ENCODE results near the gene IMPDH2. TPM values are rescaled to one million over a fixed set of nuclear protein-coding genes. Genes with fewer than 3 reads are reported as not detected.
A peak's percentile ranks its signal among the peaks of the same experiment; 100 is the strongest.

Gene IMPDH2
- total and polyA plus RNA-seq, 12 donors, result 40.7 to 105 (median 60.6) TPM

DNA sequence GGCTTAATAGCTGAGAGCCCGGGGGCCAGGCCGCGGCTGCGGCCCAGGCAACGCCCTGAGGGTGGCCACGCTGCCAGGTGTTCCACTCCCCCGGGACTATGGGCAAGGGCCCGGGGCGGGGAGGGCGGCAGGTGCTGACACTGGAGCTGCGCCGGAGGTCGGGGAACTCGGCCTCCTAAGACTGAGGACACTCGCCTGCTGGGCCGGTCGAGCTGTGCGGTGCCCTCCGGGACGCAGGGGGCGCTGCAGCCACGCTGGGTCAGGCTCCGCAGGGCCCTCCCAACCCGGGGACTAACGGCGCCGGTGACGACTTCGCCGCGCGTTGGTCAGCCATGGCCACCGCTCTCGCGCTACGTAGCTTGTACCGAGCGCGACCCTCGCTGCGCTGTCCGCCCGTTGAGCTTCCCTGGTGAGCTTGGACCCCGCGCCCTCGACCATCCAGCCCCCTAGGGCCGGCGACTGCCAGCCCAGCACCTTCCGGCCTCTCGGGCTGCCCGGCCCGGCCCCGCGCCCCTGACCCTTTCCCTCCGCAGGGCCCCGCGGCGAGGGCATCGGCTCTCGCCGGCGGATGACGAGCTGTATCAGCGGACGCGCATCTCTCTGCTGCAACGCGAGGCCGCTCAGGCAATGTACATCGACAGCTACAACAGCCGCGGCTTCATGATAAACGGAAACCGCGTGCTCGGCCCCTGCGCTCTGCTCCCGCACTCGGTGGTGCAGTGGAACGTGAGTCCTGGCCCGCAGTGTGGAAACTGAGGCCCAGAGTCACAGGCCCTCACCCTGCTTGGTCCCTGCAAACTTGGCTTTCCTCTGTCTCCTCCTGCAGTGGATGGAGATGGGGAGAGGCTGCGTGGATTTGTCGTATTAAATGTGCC is 7.1 kb downstream of the IMPDH2 start, which contains the start of gene NDUFAF3:
Gene NDUFAF3 (plus strand): TSS at position 309 of the 875 bp plus-strand sequence. CDS start 24 bp downstream, at position 333.
- H3K27me3 ChIP-seq, result no peaks in the 10 kb centered on the region
- peak; percentile 82 to 91 (median 89) for ATAC-seq
- peak within 1 kb of the TSS; percentile 98 to 100 (median 100) for H3K27ac ChIP-seq
- intact Hi-C loops (cut with DNase I), result loop anchor here in 3 of 10 donors (1.0 to 10.0 kb wide), 3 partner anchors 33 to 403 kb away; partner anchors contain the start of genes AMT (in 1 of the 3) and NICN1 (in 1 of the 3)
- peaks cover 0 to 43% (median 31%) of the 10 kb centered on the region in 9 donors for H3K36me3 ChIP-seq
- peak within 1 kb of the TSS; percentile 69 to 99 (median 92) for H3K4me3 ChIP-seq
- TF ChIP-seq, protein P1, sequence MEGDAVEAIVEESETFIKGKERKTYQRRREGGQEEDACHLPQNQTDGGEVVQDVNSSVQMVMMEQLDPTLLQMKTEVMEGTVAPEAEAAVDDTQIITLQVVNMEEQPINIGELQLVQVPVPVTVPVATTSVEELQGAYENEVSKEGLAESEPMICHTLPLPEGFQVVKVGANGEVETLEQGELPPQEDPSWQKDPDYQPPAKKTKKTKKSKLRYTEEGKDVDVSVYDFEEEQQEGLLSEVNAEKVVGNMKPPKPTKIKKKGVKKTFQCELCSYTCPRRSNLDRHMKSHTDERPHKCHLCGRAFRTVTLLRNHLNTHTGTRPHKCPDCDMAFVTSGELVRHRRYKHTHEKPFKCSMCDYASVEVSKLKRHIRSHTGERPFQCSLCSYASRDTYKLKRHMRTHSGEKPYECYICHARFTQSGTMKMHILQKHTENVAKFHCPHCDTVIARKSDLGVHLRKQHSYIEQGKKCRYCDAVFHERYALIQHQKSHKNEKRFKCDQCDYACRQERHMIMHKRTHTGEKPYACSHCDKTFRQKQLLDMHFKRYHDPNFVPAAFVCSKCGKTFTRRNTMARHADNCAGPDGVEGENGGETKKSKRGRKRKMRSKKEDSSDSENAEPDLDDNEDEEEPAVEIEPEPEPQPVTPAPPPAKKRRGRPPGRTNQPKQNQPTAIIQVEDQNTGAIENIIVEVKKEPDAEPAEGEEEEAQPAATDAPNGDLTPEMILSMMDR (IDR thresholded peaks at IDR 0.05), result peak; percentile 92 to 100 (median 99)
- no peaks in the 10 kb centered on the region for H3K9me3 ChIP-seq
- 0% methylated on average over 73 to 83 of the region's 83 CpGs for WGBS, 2 donors
- peaks cover 8 to 72% (median 49%) of the 10 kb centered on the region in 9 donors for H3K4me1 ChIP-seq
- peak; percentile 92 to 95 for DNase-seq

DNA sequence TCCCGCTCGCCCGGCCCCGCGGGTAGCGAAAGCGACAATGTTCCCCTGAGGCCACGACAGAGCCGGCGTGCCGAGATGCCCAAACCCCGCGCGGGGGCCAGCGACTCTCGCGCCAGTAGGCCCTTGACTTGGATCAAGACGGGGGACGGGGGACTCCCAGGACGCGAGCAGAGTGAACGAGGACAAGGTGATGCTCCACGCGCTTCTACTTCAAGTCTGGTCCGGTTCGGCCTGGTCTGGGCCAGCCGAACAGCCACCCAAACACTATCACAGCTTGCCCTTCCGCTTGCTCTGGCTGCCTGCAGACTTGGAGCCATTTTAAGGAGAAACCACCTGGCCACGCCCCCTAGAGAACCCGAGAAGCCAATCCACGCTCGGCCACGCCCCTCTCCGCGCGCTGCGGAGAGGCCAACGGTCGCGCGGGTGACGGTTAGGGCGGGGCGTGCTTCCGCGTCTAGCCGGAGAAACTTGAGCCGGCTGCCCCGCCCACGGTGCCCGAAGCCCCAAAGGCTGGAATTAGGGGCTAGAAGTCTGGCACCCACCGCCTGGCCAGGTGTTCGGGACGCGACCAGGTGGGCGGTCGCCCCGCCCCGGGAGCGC is 7.9 kb downstream of the IMPDH2 start:
- Histone ChIP-seq H3K9me3 (no peaks in the 10 kb centered on the region), H3K27ac (peak overlapping the region; percentile 98 to 100 (median 100)), H3K27me3 (no peaks in the 10 kb centered on the region), H3K36me3 (peaks cover 0 to 42% (median 26%) of the 10 kb centered on the region in 9 donors), H3K4me3 (peak overlapping the region; percentile 69 to 99 (median 92)), H3K4me1 (peaks cover 8 to 71% (median 49%) of the 10 kb centered on the region in 9 donors)
- WGBS, 2 donors, result 0 to 1% methylated on average over 60 of the region's 60 CpGs
- peak; percentile 86 to 95 (median 92) for ATAC-seq
- peak; percentile 99 for DNase-seq
- TF ChIP-seq, protein P1 (IDR thresholded peaks at IDR 0.05), result no peak
- intact Hi-C loops (cut with DNase I), result loop anchor here in 3 of 10 donors (2.0 to 10.0 kb wide), 2 partner anchors 33 to 403 kb away; partner anchors contain the start of genes AMT (in 1 of the 3) and NICN1 (in 1 of the 3)

- DNase-seq, result peak; percentile 60 to 62
- peak overlapping the region; percentile 98 to 100 (median 100) for H3K27ac ChIP-seq
- H3K4me1 ChIP-seq, result peaks cover 8 to 64% (median 49%) of the 10 kb centered on the region in 9 donors
- WGBS, 2 donors, result 1 to 2% methylated on average over 51 of the region's 51 CpGs
- peak; percentile 1 to 29 (median 6) for ATAC-seq
- H3K4me3 ChIP-seq, result peak overlapping the region; percentile 69 to 99 (median 92)
- no peaks in the 10 kb centered on the region for H3K9me3 ChIP-seq
- TF ChIP-seq, protein P1 (IDR thresholded peaks at IDR 0.05), result no peak
- no peaks in the 10 kb centered on the region for H3K27me3 ChIP-seq
- intact Hi-C loops (cut with DNase I), result loop anchor here in 3 of 10 donors (2.0 to 10.0 kb wide), 2 partner anchors 32 to 404 kb away; partner anchors contain the start of genes AMT (in 1 of the 3) and NICN1 (in 1 of the 3)
- peaks cover 0 to 42% (median 27%) of the 10 kb centered on the region in 9 donors for H3K36me3 ChIP-seq
Observed at GRCh38 chr3:49020330-49021212, 8.6 kb downstream of the IMPDH2 start.
